GM19238 (cell line): Measurements from ENCODE around the gene GBP3.
"Not testable (repeated sequence)": the region's sequence is repeated elsewhere in the genome, so short reads cannot be mapped to it uniquely, and the experiment has no call there.

Experiments used
- DNase-seq: peaks from one replicate; pipeline ENCODE4 v3.0.0; 2011; ENCODE audit warnings: low spot score; ENCODE audit not compliant: insufficient read length

Gene GBP3

DNA sequence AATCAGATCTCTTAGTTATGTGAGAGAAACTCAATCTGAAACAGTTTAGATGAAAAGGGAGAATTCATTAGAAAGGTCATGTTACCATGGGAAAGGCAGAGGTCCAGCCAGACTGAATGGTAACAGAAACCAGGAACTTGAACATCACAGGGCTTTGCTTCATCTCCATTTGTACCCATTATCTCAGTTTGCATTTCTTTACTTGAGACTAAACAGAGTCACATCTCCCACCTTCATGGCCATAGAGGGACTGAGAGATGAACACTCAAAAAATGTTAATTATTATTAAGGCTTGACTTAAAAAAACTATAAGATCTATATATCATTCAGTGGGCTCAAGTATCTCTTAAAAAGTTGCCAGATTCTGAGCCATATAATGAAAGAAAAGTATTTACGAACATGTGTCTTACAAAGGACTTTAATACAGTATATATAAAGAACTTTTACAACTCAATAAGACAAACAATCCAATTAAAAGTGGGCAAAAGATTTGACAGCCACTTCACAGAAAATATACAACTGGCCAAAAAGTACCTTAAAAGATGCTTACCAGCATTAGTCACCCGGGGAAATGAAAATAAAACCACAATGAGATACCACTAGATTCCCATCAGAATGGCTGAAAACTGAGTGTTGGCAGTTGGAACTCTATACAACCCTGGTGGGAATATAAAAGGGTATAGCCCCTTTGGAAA, 43.5 kb downstream of the GBP3 start:
- DNase-seq: no peak

DNA sequence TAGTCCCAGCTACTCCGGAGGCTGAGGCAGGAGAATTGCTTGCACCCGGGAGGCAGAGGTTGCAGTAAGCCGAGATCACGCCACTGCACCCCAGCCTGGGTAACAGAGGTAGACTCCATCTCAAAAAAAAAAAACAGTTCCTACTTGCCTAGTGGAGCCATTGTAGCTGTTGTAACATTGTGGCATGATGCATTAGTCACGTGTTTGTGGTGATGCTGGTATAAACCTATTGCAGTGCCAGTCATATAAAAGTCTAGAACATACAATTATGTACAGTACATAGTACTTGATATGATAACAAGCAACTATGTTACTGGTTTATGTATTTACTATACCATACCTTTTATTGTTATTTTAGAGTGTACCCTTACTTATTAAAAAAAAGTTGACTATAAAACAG, 46.4 kb downstream of the GBP3 start:
- DNase-seq: no peak

- not testable (repeated sequence) for DNase-seq
Measured at GRCh38 chr1:88974616-88975172, 48.0 kb downstream of the GBP3 start.

DNA sequence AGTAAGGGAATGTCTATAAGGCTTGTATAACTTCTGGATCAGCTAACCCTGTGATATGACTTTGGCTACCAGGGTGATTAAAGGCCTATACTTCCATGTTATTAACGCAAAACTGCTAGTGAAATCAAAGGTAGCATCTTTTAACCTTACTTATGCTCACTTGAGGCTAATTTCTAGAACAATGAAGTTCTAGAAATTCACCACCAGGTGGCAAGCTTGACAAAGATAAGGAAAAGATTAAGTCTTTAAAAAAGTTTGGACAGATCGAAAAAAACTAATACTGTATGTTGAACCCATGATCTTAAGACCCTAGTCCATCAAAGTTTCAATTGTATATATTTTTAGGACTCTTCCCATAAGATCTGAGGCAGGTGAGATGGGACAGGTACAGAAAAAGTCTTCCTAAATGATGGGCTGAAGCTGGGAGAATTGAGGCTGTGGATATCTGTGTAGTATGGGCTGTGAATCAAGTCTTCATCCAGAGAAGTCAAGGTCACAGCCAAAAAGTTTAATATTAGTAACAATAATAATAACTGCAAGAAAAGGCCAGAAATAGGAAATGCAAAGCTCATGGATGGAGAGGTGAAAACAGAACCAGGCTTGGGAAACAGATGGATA, 49.0 kb downstream of the GBP3 start:
- DNase-seq: no peak

DNA sequence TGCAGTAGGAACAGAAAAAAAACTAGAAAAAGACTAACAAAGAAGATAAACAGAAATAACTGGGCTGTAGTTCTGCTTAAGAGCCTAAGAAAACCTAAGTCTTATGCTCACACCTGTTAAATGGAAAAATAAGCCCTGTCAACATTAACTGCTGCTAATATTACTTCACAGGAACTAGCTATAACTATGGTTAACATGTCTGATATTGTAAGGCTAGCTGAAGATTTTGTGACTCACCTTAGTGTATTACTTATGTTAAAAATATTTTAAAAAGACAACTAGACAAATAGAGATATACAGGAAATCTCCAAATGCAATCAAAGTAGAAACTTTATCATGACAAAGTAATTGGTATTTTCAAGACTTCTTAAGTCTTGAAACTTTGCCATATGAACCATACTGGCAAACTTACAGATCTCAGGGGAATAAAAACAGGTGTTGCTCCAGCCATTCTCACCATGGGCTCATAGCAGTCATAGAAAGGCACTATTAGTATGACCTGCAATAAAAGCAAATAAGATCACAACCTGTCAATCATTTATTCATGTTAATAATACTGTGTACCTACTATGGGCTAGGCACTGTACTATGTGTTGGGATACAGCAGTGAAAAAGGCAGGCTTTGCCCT, 60.9 kb downstream of the GBP3 start:
- no peak for DNase-seq

GRCh38 chr1:88961081-88961480, 61.6 kb downstream of the GBP3 start:
- DNase-seq: no peak
